DND-41 (cell line): ENCODE measurements around the gene RTF2.
"Not testable (repeated sequence)": the region's sequence is repeated elsewhere in the genome, so short reads cannot be mapped to it uniquely, and the experiment has no call there.

Experiments
- ATAC-seq: fragments of 200-7000 bp; cut with Tn5 transposase; 3 replicates; pipeline ENCODE4 v1.9.1; 2021; ENCODE audit warnings: low read depth; ENCODE audit not compliant: insufficient read depth
- DNase-seq: peaks from one replicate; pipeline ENCODE4 v3.0.0-alpha.2; 2020
- H2AFZ ChIP-seq: 2 replicates; pipeline ENCODE4 v1.6.0; 2012; ENCODE audit warnings: low read depth, low read length
- H3K27ac ChIP-seq: 2 replicates; pipeline ENCODE4 v1.5.1; 2012; ENCODE audit warnings: low read length, inconsistent platforms
- H3K27me3 ChIP-seq: fragments of 200-600 bp; sonication (generic); 2 replicates; pipeline ENCODE4 v1.6.0; 2012; ENCODE audit warnings: low read length, mild to moderate bottlenecking, inconsistent platforms; ENCODE audit not compliant: insufficient read depth, poor library complexity
- H3K36me3 ChIP-seq: 2 replicates; pipeline ENCODE4 v1.5.1; 2012; ENCODE audit warnings: low read length, inconsistent platforms; ENCODE audit not compliant: insufficient read depth
- H3K4me1 ChIP-seq: 2 replicates; pipeline ENCODE4 v1.5.1; 2012; ENCODE audit warnings: mild to moderate bottlenecking, low read length; ENCODE audit not compliant: insufficient read depth
- H3K4me2 ChIP-seq: 2 replicates; pipeline ENCODE4 v1.6.0; 2012; ENCODE audit warnings: mild to moderate bottlenecking, moderate library complexity, low read length, inconsistent platforms; ENCODE audit not compliant: insufficient read depth
- H3K4me3 ChIP-seq, 2 experiments: fragments of 200-600 bp in 1 of 2; shearing (Covaris generic) in 1 of 2; 2 replicates each; pipeline ENCODE4 v1.5.1; 2012 to 2016; ENCODE audit warnings: inconsistent platforms in 2 of 2, low read length in 2 of 2, mild to moderate bottlenecking in 2 of 2, low read depth in 1 of 2, moderate library complexity in 1 of 2
- H3K79me2 ChIP-seq: 2 replicates; pipeline ENCODE4 v1.6.0; 2012; ENCODE audit warnings: low read length, inconsistent platforms; ENCODE audit not compliant: insufficient read depth
- H3K9ac ChIP-seq: 2 replicates; pipeline ENCODE4 v1.6.0; 2012; ENCODE audit warnings: low read depth, mild to moderate bottlenecking, inconsistent platforms, low read length, moderate library complexity
- H3K9me3 ChIP-seq: 2 replicates; pipeline ENCODE4 v1.5.1; 2012; ENCODE audit warnings: low read length, moderate library complexity, mild to moderate bottlenecking, inconsistent platforms; ENCODE audit not compliant: insufficient read depth, severe bottlenecking
- H4K20me1 ChIP-seq: 2 replicates; pipeline ENCODE4 v1.6.0; 2012; ENCODE audit warnings: low read length; ENCODE audit not compliant: insufficient read depth
- EZH2 ChIP-seq: IDR thresholded peaks from 3 replicates; pipeline ENCODE4 v1.6.1; 2012; ENCODE audit warnings: borderline replicate concordance, low read depth, mild to moderate bottlenecking, moderate library complexity, low read length, inconsistent platforms; ENCODE audit not compliant: severe bottlenecking
- TF ChIP-seq, protein P1 (sequence below): IDR thresholded peaks from 2 replicates; pipeline ENCODE4 v1.5.1; 2012; ENCODE audit warnings: borderline replicate concordance, low read length, moderate library complexity, mild to moderate bottlenecking; ENCODE audit not compliant: poor library complexity, severe bottlenecking; ENCODE audit errors: extremely low read depth

The RTF2 gene

DNA sequence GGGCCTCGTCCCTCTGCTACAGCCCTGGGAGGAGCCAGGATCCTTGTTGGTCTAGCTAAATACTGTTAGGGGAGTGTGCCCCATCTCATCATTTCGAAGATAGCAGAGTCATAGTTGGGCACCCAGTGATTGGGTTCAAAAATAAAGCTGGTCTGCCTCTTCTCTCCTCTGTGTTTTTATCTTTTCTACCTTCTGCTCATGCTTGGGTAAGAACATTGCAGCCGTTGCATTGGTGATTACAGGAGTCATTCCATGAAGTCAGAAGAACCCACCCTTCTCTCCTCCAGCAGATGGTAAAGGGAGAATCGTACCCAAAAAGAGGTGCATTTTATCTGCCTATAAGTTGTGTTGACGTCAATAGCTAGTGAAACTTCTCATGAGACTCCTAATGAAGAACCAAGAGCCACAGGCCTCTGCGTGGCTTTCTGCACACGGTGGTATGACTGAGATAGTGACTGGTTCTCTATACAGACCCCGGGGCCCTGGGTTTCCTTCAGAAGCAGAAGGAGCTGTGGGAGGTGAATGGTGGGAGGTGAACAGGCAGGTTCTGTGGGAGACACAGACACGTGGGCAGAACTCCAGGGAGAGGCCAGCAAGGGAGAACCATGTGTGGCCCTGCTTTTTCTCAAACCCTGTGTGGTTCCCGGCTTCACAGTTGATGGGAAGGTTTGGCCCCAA is 50.4 kb downstream of the RTF2 start:
- no peak overlapping the region for H3K4me3 ChIP-seq
- no peak overlapping the region for H3K9ac ChIP-seq
- no peak overlapping the region for H3K27ac ChIP-seq
- no peak overlapping the region for H2AFZ ChIP-seq
- no peak for ATAC-seq
- TF ChIP-seq EZH2 = no peak
- TF ChIP-seq, protein P1, sequence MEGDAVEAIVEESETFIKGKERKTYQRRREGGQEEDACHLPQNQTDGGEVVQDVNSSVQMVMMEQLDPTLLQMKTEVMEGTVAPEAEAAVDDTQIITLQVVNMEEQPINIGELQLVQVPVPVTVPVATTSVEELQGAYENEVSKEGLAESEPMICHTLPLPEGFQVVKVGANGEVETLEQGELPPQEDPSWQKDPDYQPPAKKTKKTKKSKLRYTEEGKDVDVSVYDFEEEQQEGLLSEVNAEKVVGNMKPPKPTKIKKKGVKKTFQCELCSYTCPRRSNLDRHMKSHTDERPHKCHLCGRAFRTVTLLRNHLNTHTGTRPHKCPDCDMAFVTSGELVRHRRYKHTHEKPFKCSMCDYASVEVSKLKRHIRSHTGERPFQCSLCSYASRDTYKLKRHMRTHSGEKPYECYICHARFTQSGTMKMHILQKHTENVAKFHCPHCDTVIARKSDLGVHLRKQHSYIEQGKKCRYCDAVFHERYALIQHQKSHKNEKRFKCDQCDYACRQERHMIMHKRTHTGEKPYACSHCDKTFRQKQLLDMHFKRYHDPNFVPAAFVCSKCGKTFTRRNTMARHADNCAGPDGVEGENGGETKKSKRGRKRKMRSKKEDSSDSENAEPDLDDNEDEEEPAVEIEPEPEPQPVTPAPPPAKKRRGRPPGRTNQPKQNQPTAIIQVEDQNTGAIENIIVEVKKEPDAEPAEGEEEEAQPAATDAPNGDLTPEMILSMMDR = no peak
- no peaks in the 10 kb centered on the region for H3K4me1 ChIP-seq
- 0 out of 2 replicates have a peak, but pooled peaks cover 2% of the 10 kb centered on the region for H4K20me1 ChIP-seq
- peaks cover 60% of the 10 kb centered on the region for H3K36me3 ChIP-seq
- no peaks in the 10 kb centered on the region for H3K27me3 ChIP-seq
- no peak overlapping the region for H3K4me2 ChIP-seq
- no peak for DNase-seq
- peaks cover 24% of the 10 kb centered on the region for H3K9me3 ChIP-seq
- H3K79me2 ChIP-seq = no peaks in the 10 kb centered on the region

DNA sequence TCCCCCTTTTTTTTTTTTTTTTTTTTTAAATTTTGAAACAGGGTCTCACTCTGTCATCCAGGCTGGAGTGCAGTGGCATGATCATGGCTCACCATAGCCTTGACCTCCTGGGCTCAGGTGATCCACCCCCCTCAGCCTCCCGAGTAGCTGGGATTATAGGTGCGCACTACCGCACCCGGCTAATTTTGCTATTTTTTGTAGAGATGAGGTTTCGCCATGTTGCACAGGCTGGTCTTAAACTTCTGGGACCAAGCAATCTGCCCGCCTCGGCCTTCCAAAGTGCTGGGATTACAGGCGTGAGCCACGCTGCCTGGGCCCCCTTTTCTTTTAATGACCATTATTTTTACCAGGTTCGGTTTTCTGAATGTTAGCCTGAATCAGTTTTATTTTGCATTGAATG is 51.1 kb downstream of the RTF2 start:
- Histone ChIP-seq H3K9me3 (peaks cover 24% of the 10 kb centered on the region), H3K4me3 (no peak overlapping the region), H3K36me3 (peaks cover 54% of the 10 kb centered on the region), H3K9ac (no peak overlapping the region), H3K4me2 (no peak overlapping the region), H2AFZ (no peak overlapping the region), H3K79me2 (no peaks in the 10 kb centered on the region), H3K27ac (no peak overlapping the region), H3K27me3 (no peaks in the 10 kb centered on the region), H3K4me1 (no peaks in the 10 kb centered on the region), H4K20me1 (no peaks in the 10 kb centered on the region)
- no peak for DNase-seq
- no peak for ATAC-seq
- no peak for TF ChIP-seq EZH2
- TF ChIP-seq, protein P1 = no peak

DNA sequence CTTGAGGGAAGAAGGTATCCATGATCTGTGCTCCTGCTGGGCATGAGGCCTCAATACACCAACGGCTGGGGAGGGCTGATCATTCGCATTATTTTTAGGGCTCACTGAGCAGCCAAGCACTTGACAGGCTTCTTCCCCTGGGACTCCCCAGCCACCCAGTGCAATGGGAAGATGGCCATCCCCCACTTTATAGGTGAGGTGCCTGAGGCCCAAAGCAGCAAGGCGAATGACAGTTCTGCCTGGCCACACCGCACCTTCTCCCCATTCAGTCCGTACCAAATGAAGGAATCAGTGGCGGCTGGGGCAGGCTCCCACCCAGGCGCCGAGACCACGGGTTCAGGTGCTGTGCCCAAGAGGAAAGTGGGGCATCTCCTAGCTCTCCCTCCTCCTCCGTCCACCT is 51.8 kb downstream of the RTF2 start:
- Histone ChIP-seq H3K4me2 (no peak overlapping the region), H4K20me1 (no peaks in the 10 kb centered on the region), H3K4me3 (no peak overlapping the region), H2AFZ (no peak overlapping the region), H3K9ac (no peak overlapping the region), H3K36me3 (peaks cover 53% of the 10 kb centered on the region), H3K79me2 (no peaks in the 10 kb centered on the region), H3K27ac (no peak overlapping the region), H3K27me3 (no peaks in the 10 kb centered on the region), H3K9me3 (peaks cover 24% of the 10 kb centered on the region), H3K4me1 (no peaks in the 10 kb centered on the region)
- ATAC-seq (no peak), DNase-seq (no peak)
- TF ChIP-seq, protein P1 = no peak
- no peak for TF ChIP-seq EZH2

DNA sequence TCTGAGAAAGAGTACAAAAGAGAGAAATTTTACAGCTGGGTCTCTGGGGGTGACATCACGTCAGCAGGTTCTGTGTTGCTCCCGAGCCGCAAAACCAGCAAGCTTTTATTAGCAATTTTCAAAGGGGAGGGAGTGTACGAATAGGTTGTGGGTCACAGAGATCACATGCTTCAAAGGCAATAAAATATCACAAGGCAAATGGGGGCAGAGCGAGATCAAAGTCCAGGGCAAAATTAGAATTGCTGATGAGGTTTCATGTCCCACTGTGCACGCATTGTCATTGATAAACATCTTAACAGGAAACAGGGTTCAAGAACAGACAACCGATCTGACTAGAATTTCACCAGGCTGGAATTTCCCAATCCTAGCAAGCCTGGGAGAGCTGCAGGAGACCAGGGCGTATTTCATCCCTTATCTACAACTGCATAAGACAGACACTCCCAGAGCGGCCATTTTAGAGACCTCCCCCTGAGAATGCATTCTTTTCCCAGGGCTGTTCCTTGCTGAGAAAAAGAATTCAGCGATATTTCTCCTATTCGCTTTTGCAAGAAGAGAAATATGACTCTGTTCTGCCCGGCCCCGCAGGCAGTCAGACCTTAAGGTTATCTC is 52.4 kb downstream of the RTF2 start:
- Histone ChIP-seq H3K9me3 (peaks cover 24% of the 10 kb centered on the region), H3K36me3 (peaks cover 48% of the 10 kb centered on the region)
- not testable (repeated sequence) for H3K4me3 ChIP-seq, H3K27ac ChIP-seq, H3K4me1 ChIP-seq, H4K20me1 ChIP-seq, H3K79me2 ChIP-seq, H3K27me3 ChIP-seq, H2AFZ ChIP-seq, H3K4me2 ChIP-seq, H3K9ac ChIP-seq, ATAC-seq
- DNase-seq = peak; percentile 9
